ENCODE results near the gene KCTD16.
A peak's percentile ranks its signal among the peaks of the same experiment; 100 is the strongest.

KCTD16 gene

GRCh38 chr5:144465441-144465840, 294.8 kb downstream of the KCTD16 start:
- no peak for DNase-seq

- DNase-seq = peak; percentile 21 to 67 (median 45)
Observed at GRCh38 chr5:144467792-144468191, 297.1 kb downstream of the KCTD16 start.

- no peak for DNase-seq
Observed at GRCh38 chr5:144468571-144468970, 297.9 kb downstream of the KCTD16 start.

GRCh38 chr5:144469106-144469505, 298.4 kb downstream of the KCTD16 start:
- no peak for DNase-seq

- DNase-seq = peak; percentile 38 to 76 (median 67)
Observed at GRCh38 chr5:144472221-144472620, 301.5 kb downstream of the KCTD16 start.

GRCh38 chr5:144473650-144474049, 303.0 kb downstream of the KCTD16 start:
- no peak for DNase-seq

GRCh38 chr5:144478565-144478964, 307.9 kb downstream of the KCTD16 start:
- DNase-seq = peak in 2 of 4 experiments; percentile 14 to 33

- no peak for DNase-seq
Observed at GRCh38 chr5:144481861-144482260, 311.2 kb downstream of the KCTD16 start.

- DNase-seq = no peak
Observed at GRCh38 chr5:144484124-144484897, 313.6 kb downstream of the KCTD16 start.

- no peak for DNase-seq
Observed at GRCh38 chr5:144485540-144485939, 314.9 kb downstream of the KCTD16 start.

- no peak for DNase-seq
Observed at GRCh38 chr5:144487207-144487606, 316.5 kb downstream of the KCTD16 start.

- DNase-seq = no peak
Observed at GRCh38 chr5:144487761-144488160, 317.1 kb downstream of the KCTD16 start.

- DNase-seq = no peak
Observed at GRCh38 chr5:144503123-144503522, 332.4 kb downstream of the KCTD16 start.

- DNase-seq = no peak
Observed at GRCh38 chr5:144504929-144505577, 334.4 kb downstream of the KCTD16 start.

- no peak for DNase-seq
Observed at GRCh38 chr5:144510845-144511579, 340.3 kb downstream of the KCTD16 start.

GRCh38 chr5:144511580-144512072, 341.0 kb downstream of the KCTD16 start:
- no peak for DNase-seq

- DNase-seq = no peak
Observed at GRCh38 chr5:144522698-144523097, 352.0 kb downstream of the KCTD16 start.

- DNase-seq = no peak
Observed at GRCh38 chr5:144525000-144525399, 354.3 kb downstream of the KCTD16 start.

GRCh38 chr5:144531188-144531587, 360.5 kb downstream of the KCTD16 start:
- DNase-seq = no peak

All from suppressor macrophage (primary cell).